Stimulated activated CD4-positive, alpha-beta T cell treated with anti-CD3 and anti-CD28 coated beads, Interleukin-1b, Interleukin-23, amount 100 ng/mL, for 24 hours (primary cell): ENCODE measurements around the gene SPACA7.

ENCODE experiments used
- DNase-seq, 4 experiments: peaks; one replicate each; pipeline ENCODE4 v3.0.0-alpha.2; 2020; ENCODE audit warnings: low read depth in 4 of 4, low spot score in 1 of 4

The SPACA7 gene

GRCh38 chr13:112376050-112376681 lies at the start of gene SPACA7:
SPACA7 (plus strand) TSS chr13:112376355; CDS start chr13:112376386, 31 bp downstream.
- no peak for DNase-seq

GRCh38 chr13:112326821-112327370 lies 49.3 kb upstream of the SPACA7 start:
- DNase-seq: no peak

GRCh38 chr13:112328936-112329335 lies 47.2 kb upstream of the SPACA7 start:
- no peak for DNase-seq

GRCh38 chr13:112329376-112329775 lies 46.8 kb upstream of the SPACA7 start:
- no peak for DNase-seq

GRCh38 chr13:112330066-112330465 lies 46.1 kb upstream of the SPACA7 start:
- no peak for DNase-seq

- DNase-seq: no peak
Measured at GRCh38 chr13:112330479-112331381, 45.4 kb upstream of the SPACA7 start.

- no peak for DNase-seq
Measured at GRCh38 chr13:112331675-112332074, 44.5 kb upstream of the SPACA7 start.

- no peak for DNase-seq
Measured at GRCh38 chr13:112332727-112333126, 43.4 kb upstream of the SPACA7 start.

- DNase-seq: no peak
Measured at GRCh38 chr13:112333756-112334543, 42.2 kb upstream of the SPACA7 start.

- DNase-seq: no peak
Measured at GRCh38 chr13:112335135-112335534, 41.0 kb upstream of the SPACA7 start.

- DNase-seq: no peak
Measured at GRCh38 chr13:112341446-112341845, 34.7 kb upstream of the SPACA7 start.

- DNase-seq: no peak
Measured at GRCh38 chr13:112341976-112342735, 34.0 kb upstream of the SPACA7 start.

GRCh38 chr13:112342841-112343361 lies 33.3 kb upstream of the SPACA7 start:
- DNase-seq: no peak

- no peak for DNase-seq
Measured at GRCh38 chr13:112343591-112343990, 32.6 kb upstream of the SPACA7 start.

GRCh38 chr13:112345826-112346172 lies 30.4 kb upstream of the SPACA7 start:
- DNase-seq: no peak

GRCh38 chr13:112346173-112346898 lies 29.8 kb upstream of the SPACA7 start:
- DNase-seq: no peak

- no peak for DNase-seq
Measured at GRCh38 chr13:112346899-112347229, 29.3 kb upstream of the SPACA7 start.

GRCh38 chr13:112347986-112348385 lies 28.2 kb upstream of the SPACA7 start:
- DNase-seq: no peak

GRCh38 chr13:112348642-112349345 lies 27.4 kb upstream of the SPACA7 start:
- DNase-seq: no peak
